Measurements from ENCODE around the gene L1CAM.

The L1CAM gene

GRCh38 chrX:153876112-153876491 lies 9.9 kb downstream of the L1CAM start:
- Histone ChIP-seq H3K4me3 (ENCODE audit: low read depth, low read length) (peak overlapping the region; percentile 9; the same call in 1 of the 2 replicates), H3K9ac (ENCODE audit: low read length) (no peak overlapping the region), H3K9me3 (ENCODE audit: control insufficient read depth, insufficient read depth, low read depth, low read length) (peaks cover 4% of the 10 kb centered on the region; the same call in 1 of the 2 replicates), H3K27me3 (ENCODE audit: control insufficient read depth, insufficient read depth, low read length) (peaks cover 20% of the 10 kb centered on the region), H3K36me3 (ENCODE audit: control insufficient read depth, insufficient read depth, low read length) (peaks cover 9% of the 10 kb centered on the region; the same call in 1 of the 2 replicates), H3K4me1 (ENCODE audit: control insufficient read depth, insufficient read depth, low read length) (peaks cover 59% of the 10 kb centered on the region), H3K27ac (ENCODE audit: low read depth, low read length) (no peak overlapping the region)

- no peak overlapping the region for H3K9ac ChIP-seq (ENCODE audit: low read length)
- peaks cover 2% of the 10 kb centered on the region; the same call in 1 of the 2 replicates for H3K9me3 ChIP-seq (ENCODE audit: control insufficient read depth, insufficient read depth, low read depth, low read length)
- peak overlapping the region; percentile 34 for H3K4me3 ChIP-seq (ENCODE audit: low read depth, low read length)
- peaks cover 15% of the 10 kb centered on the region for H3K27me3 ChIP-seq (ENCODE audit: control insufficient read depth, insufficient read depth, low read length)
- H3K4me1 ChIP-seq (ENCODE audit: control insufficient read depth, insufficient read depth, low read length) = peaks cover 54% of the 10 kb centered on the region
- no peak overlapping the region for H3K27ac ChIP-seq (ENCODE audit: low read depth, low read length)
- H3K36me3 ChIP-seq (ENCODE audit: control insufficient read depth, insufficient read depth, low read length) = peaks cover 12% of the 10 kb centered on the region; the same call in 1 of the 2 replicates
Observed at GRCh38 chrX:153875391-153876111, 10.4 kb downstream of the L1CAM start.

GRCh38 chrX:153874366-153875125 lies 11.4 kb downstream of the L1CAM start:
- Histone ChIP-seq H3K4me1 (ENCODE audit: control insufficient read depth, insufficient read depth, low read length) (peaks cover 44% of the 10 kb centered on the region), H3K27ac (ENCODE audit: low read depth, low read length) (no peak overlapping the region), H3K27me3 (ENCODE audit: control insufficient read depth, insufficient read depth, low read length) (peaks cover 7% of the 10 kb centered on the region; the same call in 1 of the 2 replicates), H3K9me3 (ENCODE audit: control insufficient read depth, insufficient read depth, low read depth, low read length) (peaks cover 5% of the 10 kb centered on the region; the same call in 1 of the 2 replicates), H3K36me3 (ENCODE audit: control insufficient read depth, insufficient read depth, low read length) (peaks cover 21% of the 10 kb centered on the region), H3K4me3 (ENCODE audit: low read depth, low read length) (no peak overlapping the region), H3K9ac (ENCODE audit: low read length) (no peak overlapping the region)

GRCh38 chrX:153874085-153874365 lies 11.9 kb downstream of the L1CAM start:
- no peak overlapping the region for H3K27ac ChIP-seq (ENCODE audit: low read depth, low read length)
- peaks cover 26% of the 10 kb centered on the region for H3K36me3 ChIP-seq (ENCODE audit: control insufficient read depth, insufficient read depth, low read length)
- peaks cover 41% of the 10 kb centered on the region for H3K4me1 ChIP-seq (ENCODE audit: control insufficient read depth, insufficient read depth, low read length)
- peaks cover 10% of the 10 kb centered on the region; the same call in 1 of the 2 replicates for H3K9me3 ChIP-seq (ENCODE audit: control insufficient read depth, insufficient read depth, low read depth, low read length)
- H3K9ac ChIP-seq (ENCODE audit: low read length) = no peak overlapping the region
- peaks cover 5% of the 10 kb centered on the region; the same call in 1 of the 2 replicates for H3K27me3 ChIP-seq (ENCODE audit: control insufficient read depth, insufficient read depth, low read length)
- H3K4me3 ChIP-seq (ENCODE audit: low read depth, low read length) = no peak overlapping the region

- H3K27ac ChIP-seq (ENCODE audit: low read depth, low read length) = no peak overlapping the region
Observed at GRCh38 chrX:153873282-153874084, 12.5 kb downstream of the L1CAM start.

GRCh38 chrX:153871946-153872878 lies 13.8 kb downstream of the L1CAM start:
- H3K4me3 ChIP-seq (ENCODE audit: low read depth, low read length) = no peak overlapping the region
- peaks cover 27% of the 10 kb centered on the region; the same call in 1 of the 2 replicates for H3K9me3 ChIP-seq (ENCODE audit: control insufficient read depth, insufficient read depth, low read depth, low read length)
- H3K4me1 ChIP-seq (ENCODE audit: control insufficient read depth, insufficient read depth, low read length) = peaks cover 29% of the 10 kb centered on the region
- no peak overlapping the region for H3K9ac ChIP-seq (ENCODE audit: low read length)
- H3K27me3 ChIP-seq (ENCODE audit: control insufficient read depth, insufficient read depth, low read length) = no peaks in the 10 kb centered on the region
- peaks cover 44% of the 10 kb centered on the region for H3K36me3 ChIP-seq (ENCODE audit: control insufficient read depth, insufficient read depth, low read length)
- no peak overlapping the region for H3K27ac ChIP-seq (ENCODE audit: low read depth, low read length)

More at GRCh38 chrX:153873282-153874084, 12.5 kb downstream of the L1CAM start:
- Histone ChIP-seq H3K9ac (ENCODE audit: low read length) (no peak overlapping the region), H3K4me3 (ENCODE audit: low read depth, low read length) (no peak overlapping the region), H3K9me3 (ENCODE audit: control insufficient read depth, insufficient read depth, low read depth, low read length) (peaks cover 15% of the 10 kb centered on the region; the same call in 1 of the 2 replicates), H3K27me3 (ENCODE audit: control insufficient read depth, insufficient read depth, low read length) (peaks cover 5% of the 10 kb centered on the region; the same call in 1 of the 2 replicates), H3K36me3 (ENCODE audit: control insufficient read depth, insufficient read depth, low read length) (peaks cover 32% of the 10 kb centered on the region), H3K4me1 (ENCODE audit: control insufficient read depth, insufficient read depth, low read length) (peaks cover 41% of the 10 kb centered on the region)

GRCh38 chrX:153871451-153871850 lies 14.5 kb downstream of the L1CAM start:
- H3K27me3 ChIP-seq (ENCODE audit: control insufficient read depth, insufficient read depth, low read length) = no peaks in the 10 kb centered on the region

GRCh38 chrX:153870791-153871360 lies 15.1 kb downstream of the L1CAM start:
- Histone ChIP-seq H3K36me3 (ENCODE audit: control insufficient read depth, insufficient read depth, low read length) (peaks cover 57% of the 10 kb centered on the region), H3K9me3 (ENCODE audit: control insufficient read depth, insufficient read depth, low read depth, low read length) (peaks cover 28% of the 10 kb centered on the region; the same call in 1 of the 2 replicates), H3K4me1 (ENCODE audit: control insufficient read depth, insufficient read depth, low read length) (peaks cover 25% of the 10 kb centered on the region; the same call in 1 of the 2 replicates), H3K27me3 (ENCODE audit: control insufficient read depth, insufficient read depth, low read length) (no peaks in the 10 kb centered on the region), H3K9ac (ENCODE audit: low read length) (no peak overlapping the region), H3K4me3 (ENCODE audit: low read depth, low read length) (no peak overlapping the region), H3K27ac (ENCODE audit: low read depth, low read length) (no peak overlapping the region)

More at GRCh38 chrX:153871451-153871850, 14.5 kb downstream of the L1CAM start:
- Histone ChIP-seq H3K4me1 (ENCODE audit: control insufficient read depth, insufficient read depth, low read length) (peaks cover 29% of the 10 kb centered on the region), H3K4me3 (ENCODE audit: low read depth, low read length) (no peak overlapping the region), H3K36me3 (ENCODE audit: control insufficient read depth, insufficient read depth, low read length) (peaks cover 52% of the 10 kb centered on the region), H3K9ac (ENCODE audit: low read length) (no peak overlapping the region), H3K27ac (ENCODE audit: low read depth, low read length) (no peak overlapping the region), H3K9me3 (ENCODE audit: control insufficient read depth, insufficient read depth, low read depth, low read length) (peaks cover 28% of the 10 kb centered on the region; the same call in 1 of the 2 replicates)

GRCh38 chrX:153870288-153870690 lies 15.7 kb downstream of the L1CAM start:
- peaks cover 25% of the 10 kb centered on the region; the same call in 1 of the 2 replicates for H3K4me1 ChIP-seq (ENCODE audit: control insufficient read depth, insufficient read depth, low read length)
- no peaks in the 10 kb centered on the region for H3K27me3 ChIP-seq (ENCODE audit: control insufficient read depth, insufficient read depth, low read length)
- peaks cover 28% of the 10 kb centered on the region; the same call in 1 of the 2 replicates for H3K9me3 ChIP-seq (ENCODE audit: control insufficient read depth, insufficient read depth, low read depth, low read length)
- H3K9ac ChIP-seq (ENCODE audit: low read length) = no peak overlapping the region
- no peak overlapping the region for H3K27ac ChIP-seq (ENCODE audit: low read depth, low read length)
- H3K36me3 ChIP-seq (ENCODE audit: control insufficient read depth, insufficient read depth, low read length) = peaks cover 63% of the 10 kb centered on the region
- no peak overlapping the region for H3K4me3 ChIP-seq (ENCODE audit: low read depth, low read length)

Measured in HUES6 (cell line).